ENCODE results near the gene CRYAB. TPM values are rescaled to one million over a fixed set of nuclear protein-coding genes. Genes with fewer than 3 reads are reported as not detected.

The CRYAB gene
- polyA plus RNA-seq, 1 of the 3 experiments (the other 2 are of a cell fraction) = 0.92 TPM

DNA sequence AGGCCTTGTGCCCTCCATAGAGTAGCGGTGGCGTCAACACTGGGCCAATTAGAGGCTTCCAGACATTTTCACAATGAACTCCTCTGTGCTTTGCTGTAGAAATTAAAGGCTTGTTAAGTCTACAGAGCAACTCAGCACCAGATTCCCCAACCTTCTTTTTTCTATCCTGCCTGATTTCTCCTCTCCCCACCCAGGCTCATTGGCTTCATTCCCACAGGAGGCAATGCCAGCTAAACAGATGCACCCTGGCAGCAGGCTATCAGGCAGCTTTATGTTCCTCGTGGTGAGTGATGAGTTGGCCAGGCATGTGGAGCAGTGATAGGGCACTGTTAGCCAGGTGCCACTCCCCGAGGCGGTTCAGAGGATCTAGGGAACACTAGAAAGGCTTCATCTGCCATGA lies 30.4 kb upstream of the CRYAB start:
- no peaks in the 10 kb centered on the region for H4K20me1 ChIP-seq (ENCODE audit: insufficient read depth)
- peak; percentile 44 for DNase-seq
- peak overlapping the region; percentile 12; the same call in 1 of the 2 replicates for H3K4me2 ChIP-seq
- H3F3A ChIP-seq (replicated peaks; ENCODE audit: insufficient read depth) = peaks cover 60% of the 10 kb centered on the region
- 0 out of 4 replicates have a peak, but pooled peaks of 1 of the 2 experiments have one; percentile 30 for TF ChIP-seq EP300 (IDR thresholded peaks at IDR 0.05; ENCODE audit: borderline replicate concordance in 1 of 2, low read depth in 1 of 2, low read length in 1 of 2)
- TF ChIP-seq, protein P1, sequence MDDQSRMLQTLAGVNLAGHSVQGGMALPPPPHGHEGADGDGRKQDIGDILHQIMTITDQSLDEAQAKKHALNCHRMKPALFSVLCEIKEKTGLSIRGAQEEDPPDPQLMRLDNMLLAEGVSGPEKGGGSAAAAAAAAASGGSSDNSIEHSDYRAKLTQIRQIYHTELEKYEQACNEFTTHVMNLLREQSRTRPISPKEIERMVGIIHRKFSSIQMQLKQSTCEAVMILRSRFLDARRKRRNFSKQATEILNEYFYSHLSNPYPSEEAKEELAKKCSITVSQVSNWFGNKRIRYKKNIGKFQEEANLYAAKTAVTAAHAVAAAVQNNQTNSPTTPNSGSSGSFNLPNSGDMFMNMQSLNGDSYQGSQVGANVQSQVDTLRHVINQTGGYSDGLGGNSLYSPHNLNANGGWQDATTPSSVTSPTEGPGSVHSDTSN (IDR thresholded peaks at IDR 0.05) = peak; percentile 63
- no peak for TF ChIP-seq GABPA (IDR thresholded peaks at IDR 0.05; ENCODE audit: low read depth)
- TF ChIP-seq, protein P2, sequence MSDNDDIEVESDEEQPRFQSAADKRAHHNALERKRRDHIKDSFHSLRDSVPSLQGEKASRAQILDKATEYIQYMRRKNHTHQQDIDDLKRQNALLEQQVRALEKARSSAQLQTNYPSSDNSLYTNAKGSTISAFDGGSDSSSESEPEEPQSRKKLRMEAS (IDR thresholded peaks at IDR 0.05; ENCODE audit: low read depth) = peak; percentile 64
- no peak for TF ChIP-seq SMC3 (IDR thresholded peaks at IDR 0.05; ENCODE audit: low read depth, low read length)
- TF ChIP-seq TCF12 (IDR thresholded peaks at IDR 0.05) = peak; percentile 64
- TF ChIP-seq CHD2 (IDR thresholded peaks at IDR 0.05; ENCODE audit: low read length, partially characterized antibody) = peak; percentile 51
- no peak for TF ChIP-seq SIN3A (IDR thresholded peaks at IDR 0.05; ENCODE audit: borderline replicate concordance, low read depth, low read length)
- no peak for TF ChIP-seq FOXJ3 (CRISPR knock-in tag; IDR thresholded peaks at IDR 0.05)
- TF ChIP-seq RAD21 (IDR thresholded peaks at IDR 0.05; ENCODE audit: low read length) = no peak
- peak; percentile 58 for TF ChIP-seq RCOR1 (IDR thresholded peaks at IDR 0.05; ENCODE audit: low read length)
- no peak for TF ChIP-seq JUND (IDR thresholded peaks at IDR 0.05)
- TF ChIP-seq RFX5 (IDR thresholded peaks at IDR 0.05; ENCODE audit: low read length) = peak; percentile 89
- no peak for TF ChIP-seq RXRA (IDR thresholded peaks at IDR 0.05; ENCODE audit: borderline replicate concordance, low read depth)
- TF ChIP-seq NFIC (IDR thresholded peaks at IDR 0.05; ENCODE audit: borderline replicate concordance) = peak; percentile 61
- no peak for TF ChIP-seq TAF1 (IDR thresholded peaks at IDR 0.05; ENCODE audit: borderline replicate concordance, low read depth, low read length)
- TF ChIP-seq MXI1 (IDR thresholded peaks at IDR 0.05; ENCODE audit: low read depth, low read length) = peak; percentile 77
- no peak for TF ChIP-seq USF2 (IDR thresholded peaks at IDR 0.05; ENCODE audit: borderline replicate concordance, low read depth, low read length)
- TF ChIP-seq FOXM1 (IDR thresholded peaks at IDR 0.05; ENCODE audit: low read depth) = no peak
- TF ChIP-seq EZH2phosphoT487 (IDR thresholded peaks at IDR 0.05; ENCODE audit: borderline replicate concordance, low read depth) = no peak
- H3K27ac ChIP-seq (ENCODE audit: low read depth in 2 of 2, low read length in 1 of 2) = peak overlapping the region; percentile 31 to 96
- peaks cover 57% of the 10 kb centered on the region; the same call in 1 of the 2 replicates for H3K79me2 ChIP-seq (ENCODE audit: insufficient read depth)
- H3K27me3 ChIP-seq (ENCODE audit: insufficient read depth) = no peaks in the 10 kb centered on the region
- peak overlapping the region; percentile 24 for H3K9ac ChIP-seq
- H3K36me3 ChIP-seq (replicated peaks in 1 of 2; ENCODE audit: control insufficient read depth in 1 of 2, insufficient read depth in 2 of 2, low read length in 1 of 2) = no peaks in the 10 kb centered on the region
- peaks cover 50 to 67% of the 10 kb centered on the region in 2 experiments for H3K4me1 ChIP-seq (ENCODE audit: control insufficient read depth in 1 of 2, insufficient read depth in 2 of 2, low read depth in 1 of 2, low read length in 1 of 2)
- H3K4me3 ChIP-seq (ENCODE audit: low read depth in 2 of 2, low read length in 1 of 2) = no peak overlapping the region
- H2AFZ ChIP-seq (ENCODE audit: low read depth) = no peak overlapping the region
- POLR2A ChIA-PET = no interaction called here
- CTCF ChIA-PET = interaction anchor here (1.0 to 1.9 kb wide), 4 partner anchors 10 to 40 kb away, joined by 3 to 7 read pairs (median 5); no protein-coding TSS in a partner anchor
- no peaks in the 10 kb centered on the region for H3K9me3 ChIP-seq
- WGBS (ENCODE audit: low lambda C conversion rate) = 60% methylated on average over 3 of the region's 5 CpGs
- H3K9me2 ChIP-seq = no peaks in the 10 kb centered on the region
